ENCODE measurements around the gene TBC1D24. TPM values are rescaled to one million over a fixed set of nuclear protein-coding genes. Genes with fewer than 3 reads are reported as not detected.

The TBC1D24 gene
- total and polyA plus RNA-seq, 9 of the 15 experiments (the other 6 are each of a cell fraction or from before 2014, with no cell fraction given): 1.7 to 22.6 (median 7.2) TPM

DNA sequence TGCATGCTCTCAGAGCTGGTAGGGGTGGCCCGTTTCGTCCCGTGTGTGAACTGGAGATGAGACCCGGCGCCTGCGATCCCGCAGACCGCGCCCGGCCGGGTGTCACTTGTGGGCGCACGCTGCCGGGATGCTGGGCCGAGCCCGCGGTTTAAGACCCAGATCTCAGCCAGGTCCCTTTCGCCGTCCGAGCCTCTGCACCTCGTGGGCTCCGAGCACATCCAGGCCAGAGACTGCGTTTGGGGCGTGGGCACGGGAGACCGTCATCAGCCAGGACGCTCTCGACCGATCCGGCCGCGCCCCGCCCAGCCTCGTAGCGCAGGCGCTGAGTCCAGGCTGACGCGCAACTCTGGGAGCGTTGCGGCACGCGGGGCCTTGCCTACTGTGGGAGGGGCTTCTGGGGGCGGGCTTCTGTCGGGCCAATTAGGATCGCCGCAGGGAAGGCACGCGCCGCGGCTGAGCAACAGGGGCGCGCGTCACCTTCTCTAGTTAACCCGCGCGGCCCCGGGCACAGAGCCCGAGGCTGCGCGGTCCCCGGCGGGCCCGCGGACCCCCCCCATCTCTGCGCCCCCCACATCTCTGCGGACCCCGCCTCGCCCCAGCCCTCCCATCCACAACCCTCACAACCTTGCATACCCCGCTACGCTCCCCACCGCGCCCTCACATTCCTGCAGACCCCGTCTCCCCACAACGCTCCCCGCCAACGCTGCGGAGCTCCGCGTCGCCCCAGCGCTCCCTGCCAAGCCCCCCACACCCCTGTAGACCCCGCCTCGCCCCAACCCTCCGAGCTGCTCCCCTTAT lies 57.0 kb downstream of the TBC1D24 start (continued):
- TF ChIP-seq, protein P1, sequence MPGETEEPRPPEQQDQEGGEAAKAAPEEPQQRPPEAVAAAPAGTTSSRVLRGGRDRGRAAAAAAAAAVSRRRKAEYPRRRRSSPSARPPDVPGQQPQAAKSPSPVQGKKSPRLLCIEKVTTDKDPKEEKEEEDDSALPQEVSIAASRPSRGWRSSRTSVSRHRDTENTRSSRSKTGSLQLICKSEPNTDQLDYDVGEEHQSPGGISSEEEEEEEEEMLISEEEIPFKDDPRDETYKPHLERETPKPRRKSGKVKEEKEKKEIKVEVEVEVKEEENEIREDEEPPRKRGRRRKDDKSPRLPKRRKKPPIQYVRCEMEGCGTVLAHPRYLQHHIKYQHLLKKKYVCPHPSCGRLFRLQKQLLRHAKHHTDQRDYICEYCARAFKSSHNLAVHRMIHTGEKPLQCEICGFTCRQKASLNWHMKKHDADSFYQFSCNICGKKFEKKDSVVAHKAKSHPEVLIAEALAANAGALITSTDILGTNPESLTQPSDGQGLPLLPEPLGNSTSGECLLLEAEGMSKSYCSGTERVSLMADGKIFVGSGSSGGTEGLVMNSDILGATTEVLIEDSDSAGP (CRISPR knock-in tag; IDR thresholded peaks at IDR 0.05): no peak
- TF ChIP-seq CCNT2 (IDR thresholded peaks at IDR 0.05; ENCODE audit: borderline replicate concordance, extremely low read depth, insufficient read length, low read depth, low read length) (peak; percentile 95), POLR2G (IDR thresholded peaks at IDR 0.05; ENCODE audit: low read depth, low read length) (peak; percentile 81), MAZ (CRISPR knock-in tag; conservative IDR thresholded peaks at IDR 0.05 in 1 of 2, IDR thresholded peaks at IDR 0.05 in 1 of 2) (peak in 1 of 2 experiments; percentile 62; a peak in 2 of 4 replicates), ZZZ3 (IDR thresholded peaks at IDR 0.05) (no peak), PPARD (CRISPR knock-in tag; IDR thresholded peaks at IDR 0.05) (no peak), ZNF57 (CRISPR knock-in tag; IDR thresholded peaks at IDR 0.05) (no peak), CEBPG (CRISPR knock-in tag; IDR thresholded peaks at IDR 0.05) (peak; percentile 74), CEBPG (tag; conservative IDR thresholded peaks at IDR 0.05 in 1 of 2, IDR thresholded peaks at IDR 0.05 in 1 of 2) (peak in 1 of 2 experiments; percentile 40; a peak in 1 of 4 replicates), HMG20B (CRISPR knock-in tag; IDR thresholded peaks at IDR 0.05) (no peak), ZNF121 (CRISPR knock-in tag; conservative IDR thresholded peaks at IDR 0.05) (no peak), ZKSCAN8 (CRISPR knock-in tag; IDR thresholded peaks at IDR 0.05) (no peak), TEAD4 (IDR thresholded peaks at IDR 0.05; ENCODE audit: low read length) (0 out of 2 replicates have a peak, but pooled peaks have one; percentile 6), TEAD4 (CRISPR knock-in tag; IDR thresholded peaks at IDR 0.05; ENCODE audit: borderline replicate concordance) (no peak), TCF7 (IDR thresholded peaks at IDR 0.05; ENCODE audit: borderline replicate concordance) (no peak), ELF1 (tag; IDR thresholded peaks at IDR 0.05) (no peak), OTX1 (CRISPR knock-in tag; IDR thresholded peaks at IDR 0.05) (no peak)
- TF ChIP-seq, protein P2, sequence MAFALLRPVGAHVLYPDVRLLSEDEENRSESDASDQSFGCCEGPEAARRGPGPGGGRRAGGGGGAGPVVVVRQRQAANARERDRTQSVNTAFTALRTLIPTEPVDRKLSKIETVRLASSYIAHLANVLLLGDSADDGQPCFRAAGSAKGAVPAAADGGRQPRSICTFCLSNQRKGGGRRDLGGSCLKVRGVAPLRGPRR (CRISPR knock-in tag; IDR thresholded peaks at IDR 0.05): no peak
- TF ChIP-seq, protein P3, sequence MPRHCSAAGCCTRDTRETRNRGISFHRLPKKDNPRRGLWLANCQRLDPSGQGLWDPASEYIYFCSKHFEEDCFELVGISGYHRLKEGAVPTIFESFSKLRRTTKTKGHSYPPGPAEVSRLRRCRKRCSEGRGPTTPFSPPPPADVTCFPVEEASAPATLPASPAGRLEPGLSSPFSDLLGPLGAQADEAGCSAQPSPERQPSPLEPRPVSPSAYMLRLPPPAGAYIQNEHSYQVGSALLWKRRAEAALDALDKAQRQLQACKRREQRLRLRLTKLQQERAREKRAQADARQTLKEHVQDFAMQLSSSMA (CRISPR knock-in tag; IDR thresholded peaks at IDR 0.05): 0 out of 2 replicates have a peak, but pooled peaks have one; percentile 3
- TF ChIP-seq, protein P4, sequence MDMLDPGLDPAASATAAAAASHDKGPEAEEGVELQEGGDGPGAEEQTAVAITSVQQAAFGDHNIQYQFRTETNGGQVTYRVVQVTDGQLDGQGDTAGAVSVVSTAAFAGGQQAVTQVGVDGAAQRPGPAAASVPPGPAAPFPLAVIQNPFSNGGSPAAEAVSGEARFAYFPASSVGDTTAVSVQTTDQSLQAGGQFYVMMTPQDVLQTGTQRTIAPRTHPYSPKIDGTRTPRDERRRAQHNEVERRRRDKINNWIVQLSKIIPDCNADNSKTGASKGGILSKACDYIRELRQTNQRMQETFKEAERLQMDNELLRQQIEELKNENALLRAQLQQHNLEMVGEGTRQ (CRISPR knock-in tag; IDR thresholded peaks at IDR 0.05): peak; percentile 63; the same call in 1 of the 2 replicates
- TF ChIP-seq, protein P5, sequence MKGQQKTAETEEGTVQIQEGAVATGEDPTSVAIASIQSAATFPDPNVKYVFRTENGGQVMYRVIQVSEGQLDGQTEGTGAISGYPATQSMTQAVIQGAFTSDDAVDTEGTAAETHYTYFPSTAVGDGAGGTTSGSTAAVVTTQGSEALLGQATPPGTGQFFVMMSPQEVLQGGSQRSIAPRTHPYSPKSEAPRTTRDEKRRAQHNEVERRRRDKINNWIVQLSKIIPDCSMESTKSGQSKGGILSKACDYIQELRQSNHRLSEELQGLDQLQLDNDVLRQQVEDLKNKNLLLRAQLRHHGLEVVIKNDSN (CRISPR knock-in tag; IDR thresholded peaks at IDR 0.05): peak; percentile 87
- TF ChIP-seq, protein P6, sequence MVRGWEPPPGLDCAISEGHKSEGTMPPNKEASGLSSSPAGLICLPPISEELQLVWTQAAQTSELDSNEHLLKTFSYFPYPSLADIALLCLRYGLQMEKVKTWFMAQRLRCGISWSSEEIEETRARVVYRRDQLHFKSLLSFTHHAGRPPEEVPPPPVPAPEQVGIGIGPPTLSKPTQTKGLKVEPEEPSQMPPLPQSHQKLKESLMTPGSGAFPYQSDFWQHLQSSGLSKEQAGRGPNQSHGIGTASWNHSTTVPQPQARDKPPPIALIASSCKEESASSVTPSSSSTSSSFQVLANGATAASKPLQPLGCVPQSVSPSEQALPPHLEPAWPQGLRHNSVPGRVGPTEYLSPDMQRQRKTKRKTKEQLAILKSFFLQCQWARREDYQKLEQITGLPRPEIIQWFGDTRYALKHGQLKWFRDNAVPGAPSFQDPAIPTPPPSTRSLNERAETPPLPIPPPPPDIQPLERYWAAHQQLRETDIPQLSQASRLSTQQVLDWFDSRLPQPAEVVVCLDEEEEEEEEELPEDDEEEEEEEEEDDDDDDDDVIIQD (CRISPR knock-in tag; IDR thresholded peaks at IDR 0.05): no peak
